Measurements from ENCODE around the gene PRDM8.

PRDM8 gene

DNA sequence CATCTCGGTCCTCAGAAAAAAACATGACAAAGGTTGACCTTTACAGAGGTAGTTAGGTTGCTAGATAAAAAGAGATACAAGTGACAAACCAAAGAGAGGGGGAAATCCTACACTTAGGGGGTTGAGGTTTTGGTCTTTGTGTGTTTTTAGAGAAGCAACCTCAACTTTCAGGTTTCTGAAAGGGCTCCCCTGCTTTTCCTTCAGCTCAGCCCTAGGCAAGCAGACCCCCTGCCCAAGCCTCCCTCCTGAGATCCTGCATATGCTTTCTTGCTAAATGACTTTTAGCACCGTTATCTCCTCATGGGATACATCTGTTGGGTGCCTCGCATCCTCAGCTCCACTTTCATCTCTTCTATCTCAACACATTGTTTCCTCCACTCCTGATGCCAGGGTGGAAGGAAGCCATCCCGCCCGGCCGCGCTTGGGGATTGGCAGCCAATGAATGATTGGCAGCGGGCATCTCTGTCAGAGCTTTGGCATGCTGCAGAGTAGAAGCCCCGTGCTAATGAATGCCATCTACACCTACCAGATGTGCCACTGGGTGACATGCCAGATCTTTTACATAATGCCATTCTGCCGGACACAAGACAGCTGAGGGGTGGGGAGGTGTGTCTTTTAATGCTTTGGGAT, 15.0 kb upstream of the PRDM8 start:
- DNase-seq (ENCODE audit: low read depth in 2 of 2): no peak
- H3K4me3 ChIP-seq (replicated peaks in 1 of 2; ENCODE audit: low read depth in 2 of 2, low read length in 2 of 2): no peak overlapping the region
- TF ChIP-seq, protein P1, sequence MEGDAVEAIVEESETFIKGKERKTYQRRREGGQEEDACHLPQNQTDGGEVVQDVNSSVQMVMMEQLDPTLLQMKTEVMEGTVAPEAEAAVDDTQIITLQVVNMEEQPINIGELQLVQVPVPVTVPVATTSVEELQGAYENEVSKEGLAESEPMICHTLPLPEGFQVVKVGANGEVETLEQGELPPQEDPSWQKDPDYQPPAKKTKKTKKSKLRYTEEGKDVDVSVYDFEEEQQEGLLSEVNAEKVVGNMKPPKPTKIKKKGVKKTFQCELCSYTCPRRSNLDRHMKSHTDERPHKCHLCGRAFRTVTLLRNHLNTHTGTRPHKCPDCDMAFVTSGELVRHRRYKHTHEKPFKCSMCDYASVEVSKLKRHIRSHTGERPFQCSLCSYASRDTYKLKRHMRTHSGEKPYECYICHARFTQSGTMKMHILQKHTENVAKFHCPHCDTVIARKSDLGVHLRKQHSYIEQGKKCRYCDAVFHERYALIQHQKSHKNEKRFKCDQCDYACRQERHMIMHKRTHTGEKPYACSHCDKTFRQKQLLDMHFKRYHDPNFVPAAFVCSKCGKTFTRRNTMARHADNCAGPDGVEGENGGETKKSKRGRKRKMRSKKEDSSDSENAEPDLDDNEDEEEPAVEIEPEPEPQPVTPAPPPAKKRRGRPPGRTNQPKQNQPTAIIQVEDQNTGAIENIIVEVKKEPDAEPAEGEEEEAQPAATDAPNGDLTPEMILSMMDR (IDR thresholded peaks at IDR 0.05; ENCODE audit: low read depth, low read length): no peak

DNA sequence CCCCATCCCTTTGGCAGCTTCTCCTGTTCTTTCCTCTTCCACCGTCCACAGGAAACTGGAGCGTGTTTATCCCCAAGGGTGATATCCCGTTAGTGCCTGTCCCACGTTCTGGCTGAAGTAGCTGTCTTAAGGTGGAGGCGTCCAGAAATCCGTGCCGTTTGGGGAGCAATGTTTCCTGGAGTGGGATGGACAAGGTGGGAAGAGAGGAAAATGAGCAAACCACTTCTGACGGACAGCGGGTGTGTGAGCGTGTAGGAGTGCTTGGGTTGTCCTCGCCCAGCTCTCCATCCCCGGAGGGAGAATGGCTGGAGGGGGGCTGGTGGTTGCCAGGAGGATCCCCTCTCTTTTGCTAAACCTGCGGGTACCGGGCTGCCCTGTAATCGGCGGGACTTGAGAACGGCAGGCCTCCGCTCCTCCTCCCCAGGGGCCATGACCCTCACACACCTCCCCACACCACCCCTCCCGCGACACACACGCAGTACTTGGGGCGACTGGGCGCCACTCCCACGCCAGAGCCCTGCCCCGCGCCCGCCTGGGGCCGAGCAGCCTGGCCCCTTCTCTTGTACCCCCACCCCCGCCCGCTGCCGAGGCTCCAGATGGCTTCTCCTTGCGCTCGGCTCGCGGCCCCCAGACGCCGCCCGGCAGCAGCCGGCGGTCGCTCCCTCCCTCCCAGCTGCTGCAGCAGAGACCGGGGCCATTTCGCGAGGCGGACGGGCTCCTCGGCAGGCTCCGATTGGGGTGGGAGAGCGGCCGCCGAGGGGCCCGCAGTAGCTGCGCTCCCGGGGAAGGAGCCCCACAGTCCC, 13.9 kb upstream of the PRDM8 start:
- DNase-seq (ENCODE audit: low read depth in 2 of 2): no peak
- TF ChIP-seq, protein P1 (IDR thresholded peaks at IDR 0.05; ENCODE audit: low read depth, low read length): no peak

DNA sequence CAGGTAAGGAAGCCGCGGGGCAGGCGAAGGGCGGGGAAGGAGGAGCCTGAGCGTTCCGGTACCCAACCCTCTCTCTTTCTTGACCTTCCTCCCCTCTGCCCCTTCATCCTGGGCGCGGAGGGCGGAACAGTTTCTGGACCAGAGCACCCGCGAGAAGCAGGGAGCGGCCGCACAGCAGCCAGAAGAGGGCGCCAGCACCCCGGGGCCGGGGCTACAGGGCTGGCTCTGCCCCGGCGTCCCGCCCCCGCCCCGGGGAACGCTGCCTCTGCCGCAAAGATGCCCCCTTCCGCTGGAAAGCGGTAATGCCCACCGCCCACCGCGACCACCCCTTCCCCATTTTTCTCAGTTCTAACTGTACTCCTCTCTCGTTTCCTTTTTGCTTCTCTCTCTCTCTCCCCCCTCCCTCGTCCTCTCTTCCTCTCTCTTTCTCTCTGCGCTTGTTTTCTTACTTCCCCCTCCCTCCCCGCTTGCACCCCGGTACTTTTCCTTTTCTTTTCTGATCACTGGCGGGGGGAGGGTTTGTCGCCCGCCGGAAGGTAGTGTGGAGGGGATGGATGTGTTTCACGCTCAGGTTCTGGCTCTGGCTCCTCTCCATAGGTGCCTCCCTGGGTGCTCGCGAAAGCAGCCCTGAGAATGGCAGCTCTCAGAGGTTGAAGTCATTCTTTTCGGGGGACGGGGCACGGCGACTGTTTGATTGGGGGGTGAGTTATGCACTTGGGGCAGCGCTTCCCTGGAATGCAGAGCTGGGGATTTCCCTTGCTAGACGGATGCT, 13.1 kb upstream of the PRDM8 start:
- TF ChIP-seq, protein P1 (IDR thresholded peaks at IDR 0.05; ENCODE audit: low read depth, low read length): peak; percentile 82
- DNase-seq (ENCODE audit: low read depth in 2 of 2): peak; percentile 83 to 88

More for the DNA sequence above, 13.9 kb upstream of the PRDM8 start:
- H3K4me3 ChIP-seq (replicated peaks in 1 of 2; ENCODE audit: low read depth in 2 of 2, low read length in 2 of 2): peak overlapping the region; percentile 72 to 77

DNA sequence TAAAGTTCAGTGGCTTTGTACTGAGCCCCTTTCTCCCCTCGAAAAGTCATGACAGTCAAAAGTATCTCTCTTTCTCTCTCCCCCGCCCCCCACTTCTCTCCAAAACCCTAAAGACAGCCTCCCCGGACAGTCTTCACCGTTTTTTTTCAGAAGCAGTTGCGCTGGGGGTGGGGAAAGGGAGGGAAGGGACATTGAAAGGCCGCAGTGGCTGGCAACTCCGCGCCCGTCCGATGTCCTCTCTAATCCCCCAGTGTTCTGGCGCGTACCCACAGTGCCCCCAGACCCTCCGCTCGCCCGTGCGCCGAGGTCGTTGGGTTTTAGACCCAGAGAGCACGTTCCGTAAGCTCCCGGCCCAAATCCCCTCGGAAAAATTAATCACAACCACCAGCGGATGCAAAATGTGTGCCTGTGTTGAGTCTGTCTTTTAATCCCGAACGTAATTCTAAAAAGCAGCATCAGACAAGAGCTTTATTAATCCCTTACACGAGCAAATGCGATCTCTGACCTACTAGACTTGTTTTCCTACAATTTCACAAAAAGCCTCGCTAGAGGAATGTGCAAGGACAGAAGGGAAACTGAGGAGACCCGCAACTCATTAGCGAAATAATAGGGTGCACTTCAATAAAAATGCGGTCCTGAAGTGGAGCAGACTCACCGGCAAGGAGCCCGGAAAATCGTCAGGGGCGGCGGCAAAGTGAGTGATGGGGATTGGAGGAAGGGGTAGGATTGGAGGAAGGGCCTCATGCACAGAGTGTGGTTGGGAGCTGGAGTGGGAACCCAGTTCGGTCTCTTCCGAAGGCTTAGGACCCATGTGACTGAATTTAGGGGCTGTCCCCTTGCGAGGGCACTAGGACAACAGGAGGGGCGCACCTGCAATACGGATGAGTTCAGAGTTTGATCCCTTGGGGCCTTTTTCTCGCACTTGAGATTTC, 12.2 kb upstream of the PRDM8 start:
- no peak for DNase-seq (ENCODE audit: low read depth in 2 of 2)
- TF ChIP-seq, protein P1 (IDR thresholded peaks at IDR 0.05; ENCODE audit: low read depth, low read length): no peak
- H3K4me3 ChIP-seq (replicated peaks in 1 of 2; ENCODE audit: low read depth in 2 of 2, low read length in 2 of 2): peak overlapping the region; percentile 72 to 77

More for the DNA sequence above, 13.1 kb upstream of the PRDM8 start:
- peak overlapping the region; percentile 72 to 77 for H3K4me3 ChIP-seq (replicated peaks in 1 of 2; ENCODE audit: low read depth in 2 of 2, low read length in 2 of 2)

DNA sequence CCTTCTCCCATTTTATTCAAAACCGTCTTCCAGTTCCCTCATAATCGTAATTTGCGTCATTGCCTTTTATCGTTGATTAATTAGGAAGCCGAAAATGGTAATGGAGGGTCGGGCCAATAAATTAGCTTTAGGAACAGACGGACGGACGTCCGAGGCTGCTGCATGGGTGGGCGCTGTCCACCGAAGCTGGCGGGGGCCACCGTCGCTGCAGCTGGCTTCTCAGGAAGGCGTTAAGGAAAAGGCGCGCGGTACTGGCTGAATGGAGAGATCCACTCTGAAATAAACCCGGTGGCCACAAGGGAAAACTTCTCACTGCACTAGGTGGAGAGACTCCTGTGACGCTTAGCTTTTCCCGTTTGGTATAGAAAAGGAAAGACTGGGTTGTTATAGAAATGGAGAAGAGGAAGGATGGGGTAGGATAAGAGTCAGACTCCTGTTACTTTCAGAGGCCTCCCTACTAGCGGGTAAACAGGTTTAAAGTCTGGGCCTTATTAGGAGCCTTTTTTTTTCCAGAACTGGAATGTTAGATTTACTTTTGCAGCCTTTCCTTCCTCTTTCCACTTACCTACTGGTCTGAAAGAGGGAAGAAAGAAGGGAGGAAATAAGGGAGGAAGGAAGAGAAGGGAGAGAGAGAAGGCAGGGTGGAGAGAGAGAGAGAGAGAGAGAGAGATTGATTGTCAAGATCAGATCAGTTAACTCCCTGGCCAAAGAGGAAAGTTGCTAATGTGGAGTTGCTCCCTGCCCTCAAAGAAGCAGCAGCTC, 11.3 kb upstream of the PRDM8 start:
- TF ChIP-seq, protein P1 (IDR thresholded peaks at IDR 0.05; ENCODE audit: low read depth, low read length): no peak
- no peak overlapping the region for H3K4me3 ChIP-seq (replicated peaks in 1 of 2; ENCODE audit: low read depth in 2 of 2, low read length in 2 of 2)
- no peak for DNase-seq (ENCODE audit: low read depth in 2 of 2)
